Lung (tissue), 12 donors: ENCODE measurements around the gene ERP27. TPM values are rescaled to one million over a fixed set of nuclear protein-coding genes. Genes with fewer than 3 reads are reported as not detected.
A peak's percentile ranks its signal among the peaks of the same experiment; 100 is the strongest.

ENCODE experiments used
- ATAC-seq: fragments of 200-7000 bp; cut with Tn5 transposase; one replicate; pipeline ENCODE4 v1.9.1; 2020; ENCODE audit warnings: moderate number of reproducible peaks; ENCODE audit not compliant: insufficient read depth, low FRiP score
- DNase-seq, 3 donors: peaks; one replicate each; pipeline ENCODE4 v3.0.0-alpha.2; 2013 to 2017
- H3K27ac ChIP-seq, 2 donors: one replicate each; pipeline ENCODE4 v1.5.1; 2013; ENCODE audit warnings: mild to moderate bottlenecking in 2 of 2, moderate library complexity in 2 of 2, control low read depth in 1 of 2, inconsistent platforms in 1 of 2, low read depth in 1 of 2, low read length in 1 of 2
- H3K27me3 ChIP-seq, 3 donors: one replicate each; pipeline ENCODE4 v1.5.1; 2013; ENCODE audit warnings: low read length in 2 of 3; ENCODE audit not compliant: control insufficient read depth in 3 of 3, insufficient read depth in 3 of 3
- H3K36me3 ChIP-seq, 4 donors: one replicate each; pipeline ENCODE4 v1.5.1; 2013; ENCODE audit warnings: low read length in 4 of 4, mild to moderate bottlenecking in 1 of 4, moderate library complexity in 1 of 4; ENCODE audit not compliant: control insufficient read depth in 4 of 4, insufficient read depth in 4 of 4
- H3K4me1 ChIP-seq, 5 donors: one replicate each; pipeline ENCODE4 v1.5.1; 2013; ENCODE audit warnings: low read length in 5 of 5, mild to moderate bottlenecking in 2 of 5, moderate library complexity in 1 of 5; ENCODE audit not compliant: control insufficient read depth in 5 of 5, insufficient read depth in 5 of 5
- H3K4me3 ChIP-seq: one replicate; pipeline ENCODE4 v1.5.1; 2013; ENCODE audit warnings: mild to moderate bottlenecking, control low read depth, moderate library complexity
- H3K9ac ChIP-seq, 2 donors: one replicate each; pipeline ENCODE4 v1.5.1; 2013; ENCODE audit warnings: low read length in 2 of 2, control low read depth in 1 of 2; ENCODE audit not compliant: insufficient read depth in 1 of 2
- H3K9me3 ChIP-seq, 4 donors: one replicate each; pipeline ENCODE4 v1.5.1; 2013; ENCODE audit warnings: low read length in 3 of 4, mild to moderate bottlenecking in 1 of 4, moderate library complexity in 1 of 4; ENCODE audit not compliant: control insufficient read depth in 4 of 4, insufficient read depth in 3 of 4
- CTCF ChIP-seq: IDR thresholded peaks from 2 replicates; pipeline ENCODE4 v1.5.1; 2012; ENCODE audit warnings: mild to moderate bottlenecking; ENCODE audit errors: control extremely low read depth, extremely low read depth
- WGBS, 2 donors: extraction: QIAGEN DNeasy Blood & Tissue Kit; methylation state at CpG; one replicate each; pipeline ENCODE4 v1.1.7; 2013; 5-methylcytosine and 5-hydroxymethylcytosine counted together
- polyA plus RNA-seq, 2 donors: library from polyadenylated mRNA; stranded (reverse); fragments of 200-250 nt; gene quantifications; one replicate each; pipeline ENCODE4 v1.2.1, GENCODE V29; 2013
- total RNA-seq, 2 donors: library from RNA; depleted of rRNA in 1 of 2; stranded (reverse); fragments of >200 nt in 1 of 2; gene quantifications; one replicate each; pipeline ENCODE4 v1.2.1, GENCODE V29; 2014 to 2021
- donor health status: control.
- donor health status: control.
- donor health status: Bipolar disorder and iron deficiency.
- donor health status: healthy.
- donor health status: DM: yes; HTN: yes; CAD: no.

The ERP27 gene
- total and polyA plus RNA-seq, 4 donors, result 1.9 to 64.6 (median 10.4) TPM

- WGBS, 2 donors, result 36 to 73% methylated on average over 5 of the region's 5 CpGs
- Histone ChIP-seq H3K27ac (peak overlapping the region; percentile 13 to 62), H3K9ac (peak overlapping the region in 1 of 2 donors; percentile 65), H3K36me3 (no peaks in the 10 kb centered on the region), H3K27me3 (no peaks in the 10 kb centered on the region), H3K4me3 (no peak overlapping the region), H3K9me3 (no peaks in the 10 kb centered on the region), H3K4me1 (peaks cover 0 to 19% (median 12%) of the 10 kb centered on the region in 5 donors)
- ATAC-seq (no peak), DNase-seq (peak; percentile 37 to 86 (median 75))
- TF ChIP-seq CTCF, result no peak
Observed at GRCh38 chr12:14905269-14906004, 32.9 kb downstream of the ERP27 start.

- ATAC-seq, result no peak
- Histone ChIP-seq H3K27me3 (no peaks in the 10 kb centered on the region), H3K9ac (no peak overlapping the region), H3K9me3 (no peaks in the 10 kb centered on the region), H3K4me3 (no peak overlapping the region), H3K27ac (peak overlapping the region; percentile 18 to 62), H3K36me3 (no peaks in the 10 kb centered on the region), H3K4me1 (peaks cover 0 to 19% (median 12%) of the 10 kb centered on the region in 5 donors)
- 57 to 58% methylated on average over 8 of the region's 8 CpGs for WGBS, 2 donors
- DNase-seq, result peak in 1 of 3 donors; percentile 28
- TF ChIP-seq CTCF, result no peak
Observed at GRCh38 chr12:14904854-14905253, 33.5 kb downstream of the ERP27 start.

GRCh38 chr12:14903386-14904098 lies 34.8 kb downstream of the ERP27 start:
- peak in 1 of 3 donors; percentile 44 for DNase-seq
- Histone ChIP-seq H3K27me3 (no peaks in the 10 kb centered on the region), H3K27ac (peak overlapping the region in 1 of 2 donors; percentile 45), H3K36me3 (no peaks in the 10 kb centered on the region), H3K4me1 (peaks cover 0 to 19% (median 12%) of the 10 kb centered on the region in 5 donors), H3K4me3 (no peak overlapping the region), H3K9ac (no peak overlapping the region), H3K9me3 (no peaks in the 10 kb centered on the region)
- 71 to 93% methylated on average over 5 of the region's 5 CpGs for WGBS, 2 donors
- no peak for TF ChIP-seq CTCF
- no peak for ATAC-seq
